H9 (cell line): ENCODE data around the gene APOB. TPM values are rescaled to one million over a fixed set of nuclear protein-coding genes. Genes with fewer than 3 reads are reported as not detected.

Experiments
- DNase-seq: peaks from one replicate; pipeline ENCODE4 v3.0.0-alpha.2; 2017
- H2AFZ ChIP-seq: one replicate; pipeline ENCODE4 v1.6.1; 2013; ENCODE audit warnings: mild to moderate bottlenecking, low read length, control low read depth, moderate library complexity
- H2AK5ac ChIP-seq: 2 replicates; pipeline ENCODE4 v1.6.1; 2013; ENCODE audit warnings: low read length, control low read depth, mixed read lengths; ENCODE audit not compliant: insufficient read length
- H2BK120ac ChIP-seq: one replicate; pipeline ENCODE4 v1.6.1; 2013; ENCODE audit warnings: low read depth, mild to moderate bottlenecking, low read length, control low read depth, inconsistent platforms; ENCODE audit not compliant: poor library complexity, severe bottlenecking
- H2BK12ac ChIP-seq: 2 replicates; pipeline ENCODE4 v1.6.1; 2013; ENCODE audit warnings: low read length, control low read depth, mixed read lengths, low read depth; ENCODE audit not compliant: insufficient read length
- H2BK15ac ChIP-seq: 2 replicates; pipeline ENCODE4 v1.6.1; 2013; ENCODE audit warnings: low read depth, low read length, control low read depth
- H2BK20ac ChIP-seq: one replicate; pipeline ENCODE4 v1.6.1; 2013; ENCODE audit warnings: low read depth, mild to moderate bottlenecking, low read length, control low read depth, inconsistent platforms; ENCODE audit not compliant: poor library complexity, severe bottlenecking
- H2BK5ac ChIP-seq: 2 replicates; pipeline ENCODE4 v1.6.1; 2013; ENCODE audit warnings: low read length, control low read depth, mixed read lengths; ENCODE audit not compliant: insufficient read length
- H3K14ac ChIP-seq: 2 replicates; pipeline ENCODE4 v1.6.1; 2013; ENCODE audit warnings: low read length, control low read depth; ENCODE audit not compliant: insufficient read depth
- H3K18ac ChIP-seq: 2 replicates; pipeline ENCODE4 v1.6.1; 2013; ENCODE audit warnings: low read depth, mild to moderate bottlenecking, mixed read lengths, low read length, control low read depth; ENCODE audit not compliant: insufficient read length
- H3K23ac ChIP-seq: 2 replicates; pipeline ENCODE4 v1.6.1; 2013; ENCODE audit warnings: low read length, control low read depth, mixed read lengths, low read depth; ENCODE audit not compliant: insufficient read length
- H3K23me2 ChIP-seq: 2 replicates; pipeline ENCODE4 v1.6.1; 2013; ENCODE audit warnings: low read depth, mild to moderate bottlenecking, mixed read lengths, low read length, control low read depth; ENCODE audit not compliant: insufficient read length, poor library complexity, severe bottlenecking
- H3K27ac ChIP-seq: 2 replicates; pipeline ENCODE4 v1.5.1; 2013; ENCODE audit warnings: low read length, control low read depth, mixed read lengths, low read depth; ENCODE audit not compliant: insufficient read length
- H3K27me3 ChIP-seq: 2 replicates; pipeline ENCODE4 v1.6.1; 2013; ENCODE audit warnings: low read length, control low read depth, inconsistent platforms; ENCODE audit not compliant: insufficient read depth
- H3K4ac ChIP-seq: 2 replicates; pipeline ENCODE4 v1.6.1; 2013; ENCODE audit warnings: low read depth, mild to moderate bottlenecking, control low read depth, inconsistent platforms, low read length, moderate library complexity
- H3K4me1 ChIP-seq: 2 replicates; pipeline ENCODE4 v1.6.1; 2013; ENCODE audit warnings: low read length, control low read depth, inconsistent platforms; ENCODE audit not compliant: insufficient read depth
- H3K4me2 ChIP-seq: 2 replicates; pipeline ENCODE4 v1.6.1; 2013; ENCODE audit warnings: low read length, control low read depth, mixed read lengths; ENCODE audit not compliant: insufficient read length, insufficient read depth
- H3K56ac ChIP-seq: 2 replicates; pipeline ENCODE4 v1.6.1; 2013; ENCODE audit warnings: low read depth, mild to moderate bottlenecking, mixed read lengths, low read length, control low read depth; ENCODE audit not compliant: insufficient read length
- H3K79me1 ChIP-seq: 2 replicates; pipeline ENCODE4 v1.6.1; 2013; ENCODE audit warnings: low read depth, mild to moderate bottlenecking, moderate library complexity, low read length, control low read depth, inconsistent platforms; ENCODE audit not compliant: insufficient read depth, poor library complexity, severe bottlenecking
- H3K79me2 ChIP-seq: 2 replicates; pipeline ENCODE4 v1.6.1; 2013; ENCODE audit warnings: low read length, control low read depth, inconsistent platforms; ENCODE audit not compliant: insufficient read depth
- H3K9ac ChIP-seq: 2 replicates; pipeline ENCODE4 v1.6.1; 2013; ENCODE audit warnings: low read length, control low read depth, mixed read lengths; ENCODE audit not compliant: insufficient read length; ENCODE audit errors: extremely low read depth
- H3K9me3 ChIP-seq: one replicate; pipeline ENCODE4 v1.6.1; 2013; ENCODE audit warnings: low read depth, low read length, inconsistent platforms; ENCODE audit not compliant: control insufficient read depth
- H3T11ph ChIP-seq: one replicate; pipeline ENCODE4 v1.6.1; 2013; ENCODE audit warnings: mild to moderate bottlenecking, low read length, control low read depth, inconsistent platforms
- H4K20me1 ChIP-seq: one replicate; pipeline ENCODE4 v1.6.1; 2013; ENCODE audit not compliant: control insufficient read depth, insufficient read length, insufficient read depth
- H4K5ac ChIP-seq: 2 replicates; pipeline ENCODE4 v1.6.1; 2013; ENCODE audit warnings: low read depth, mild to moderate bottlenecking, mixed read lengths, low read length, control low read depth; ENCODE audit not compliant: insufficient read length
- H4K8ac ChIP-seq: replicated peaks from 2 replicates; pipeline ENCODE4 v1.6.1; 2013; ENCODE audit warnings: low read length, control low read depth, mixed read lengths, low read depth; ENCODE audit not compliant: insufficient read length
- H4K91ac ChIP-seq: 2 replicates; pipeline ENCODE4 v1.6.1; 2013; ENCODE audit warnings: low read depth, mild to moderate bottlenecking, moderate library complexity, mixed read lengths, low read length, control low read depth; ENCODE audit not compliant: insufficient read length
- H3K27ac Mint-ChIP-seq, 3 experiments: 2 replicates in 2 of 3; 3 replicates in 1 of 3; pipeline ENCODE4 v1.8.0; 2020 to 2021; ENCODE audit warnings: mixed read lengths in 3 of 3, mild to moderate bottlenecking in 1 of 3, moderate library complexity in 1 of 3
- H3K27me3 Mint-ChIP-seq: 2 replicates; pipeline ENCODE4 v1.8.0; 2021; ENCODE audit warnings: low read depth, mild to moderate bottlenecking, moderate library complexity, mixed read lengths
- H3K36me3 Mint-ChIP-seq, 3 experiments: 2 replicates in 2 of 3; 3 replicates in 1 of 3; pipeline ENCODE4 v1.8.0; 2020 to 2021; ENCODE audit warnings: low read depth in 3 of 3, mixed read lengths in 3 of 3; ENCODE audit not compliant: insufficient read depth in 1 of 3
- H3K4me1 Mint-ChIP-seq, 2 experiments: 2 replicates each; pipeline ENCODE4 v1.8.0; 2020; ENCODE audit warnings: mixed read lengths in 2 of 2
- H3K4me3 Mint-ChIP-seq, 2 experiments: 2 replicates in 1 of 2; 3 replicates in 1 of 2; pipeline ENCODE4 v1.8.0; 2020 to 2021; ENCODE audit warnings: mild to moderate bottlenecking in 2 of 2, mixed read lengths in 2 of 2, moderate library complexity in 1 of 2
- H3K9me3 Mint-ChIP-seq, 2 experiments: 2 replicates in 1 of 2; 3 replicates in 1 of 2; pipeline ENCODE4 v1.8.0; 2020; ENCODE audit warnings: mild to moderate bottlenecking in 2 of 2, mixed read lengths in 2 of 2, moderate library complexity in 1 of 2
- CTCF ChIP-seq: fragments of 200-600 bp; sonication (generic); conservative IDR thresholded peaks from 3 replicates; pipeline ENCODE4 v1.8.0; 2021; ENCODE audit warnings: antibody characterized with exemption, mild to moderate bottlenecking
- WGBS: extraction: QIAGEN DNeasy Blood & Tissue Kit; methylation state at CpG from one replicate; pipeline ENCODE4 v1.1.7; 2013; ENCODE audit warnings: missing lambda C conversion rate, low lambda C conversion rate, mixed read lengths; ENCODE audit not compliant: insufficient read length; ENCODE audit errors: extremely low coverage; 5-methylcytosine and 5-hydroxymethylcytosine counted together
- total RNA-seq: library from RNA; stranded (reverse); gene quantifications from 2 replicates; pipeline ENCODE4 v1.2.1, GENCODE V29; 2021

Gene APOB
- total RNA-seq, 1 experiment from 2014 or later, result 0.26 TPM

- Histone ChIP-seq H3K27me3 (peaks cover 2% of the 10 kb centered on the region; the same call in 1 of the 2 replicates), H3K14ac (no peak overlapping the region), H3K27ac (no peak overlapping the region), H2BK20ac (no peak overlapping the region), H3K56ac (no peak overlapping the region), H2BK120ac (no peak overlapping the region), H3K9me3 (no peaks in the 10 kb centered on the region), H4K8ac (no peak overlapping the region), H3K79me2 (no peaks in the 10 kb centered on the region), H2AK5ac (no peak overlapping the region), H4K91ac (no peak overlapping the region), H3K4ac (no peak overlapping the region), H3K23ac (no peak overlapping the region), H2BK15ac (no peak overlapping the region), H3K4me2 (no peak overlapping the region), H3K9ac (no peak overlapping the region), H2AFZ (no peak overlapping the region), H2BK5ac (no peak overlapping the region), H4K20me1 (no peaks in the 10 kb centered on the region), H4K5ac (no peak overlapping the region), H3T11ph (no peak overlapping the region), H3K79me1 (no peaks in the 10 kb centered on the region), H3K4me1 (no peaks in the 10 kb centered on the region), H3K18ac (no peak overlapping the region), H2BK12ac (no peak overlapping the region), H3K23me2 (no peaks in the 10 kb centered on the region)
- no peak for TF ChIP-seq CTCF
- Mint-ChIP-seq H3K36me3 (no peaks in the 10 kb centered on the region), H3K27me3 (peaks cover 5% of the 10 kb centered on the region), H3K27ac (no peak overlapping the region), H3K9me3 (no peaks in the 10 kb centered on the region), H3K4me3 (no peak overlapping the region), H3K4me1 (no peaks in the 10 kb centered on the region)
- no CpG with 5 or more reads among the region's 4 CpGs for WGBS
- no peak for DNase-seq
Observed at GRCh38 chr2:20976527-20976926, 67.3 kb downstream of the APOB start.
